Measurements from ENCODE around the gene SIGLEC10.

The SIGLEC10 gene

DNA sequence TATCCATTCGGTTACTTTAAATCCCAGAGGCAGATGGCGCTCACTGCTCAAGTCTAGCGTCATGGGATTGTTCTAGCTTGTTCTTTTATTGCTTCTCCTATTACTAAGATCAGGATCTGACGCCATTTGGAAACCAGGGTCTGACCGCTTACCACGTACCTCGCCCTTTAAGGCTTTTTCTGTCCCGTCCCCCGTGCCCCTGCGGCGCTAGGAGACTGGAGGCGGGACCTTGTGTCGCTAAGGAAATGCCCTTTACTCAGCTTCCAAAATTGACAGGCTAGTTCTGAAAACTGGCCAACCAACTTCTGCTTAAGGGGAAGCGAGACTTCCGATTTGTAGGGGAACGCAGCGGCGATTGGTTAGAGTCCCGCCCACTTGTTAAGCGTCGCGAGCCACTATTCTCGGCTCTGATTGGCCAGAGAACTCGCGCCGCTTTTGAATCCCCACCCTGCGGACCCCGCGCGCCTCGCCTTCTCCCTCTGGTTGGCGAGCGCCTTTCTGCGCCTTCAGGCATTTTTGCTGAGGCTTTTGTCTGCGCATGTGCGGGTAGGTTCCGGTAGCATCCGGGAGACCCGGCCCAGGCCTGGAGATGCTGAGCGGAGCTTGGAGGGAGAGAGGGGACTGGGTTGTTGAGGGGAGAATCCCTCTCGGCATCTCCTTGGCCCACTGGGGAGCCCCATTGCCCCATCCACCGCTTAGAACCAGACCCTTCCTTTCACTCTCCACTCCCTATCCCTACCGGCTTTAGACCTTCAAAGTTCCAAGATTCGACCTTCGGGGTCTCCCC, 23.2 kb downstream of the SIGLEC10 start:
- DNase-seq: peak; percentile 69 to 99 (median 80)

DNA sequence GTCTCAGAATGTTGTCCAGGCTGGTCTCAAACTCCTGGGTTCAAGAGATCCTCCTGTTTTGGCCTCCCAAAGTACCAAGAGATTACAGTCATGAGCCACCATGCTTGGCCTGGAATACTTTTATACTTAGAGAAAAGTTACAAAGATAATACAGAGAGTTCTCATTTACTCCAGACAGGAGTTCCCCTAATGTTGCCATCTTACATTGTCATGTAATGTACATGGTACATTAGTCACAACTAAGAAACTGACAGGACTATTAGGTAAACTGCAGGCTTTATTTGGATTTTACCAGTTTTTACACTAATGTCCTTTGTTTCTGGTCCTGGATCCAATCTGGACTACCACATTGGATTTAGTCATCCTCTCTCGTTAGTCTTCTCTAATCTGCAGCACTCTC, 24.7 kb downstream of the SIGLEC10 start:
- no peak for DNase-seq

DNA sequence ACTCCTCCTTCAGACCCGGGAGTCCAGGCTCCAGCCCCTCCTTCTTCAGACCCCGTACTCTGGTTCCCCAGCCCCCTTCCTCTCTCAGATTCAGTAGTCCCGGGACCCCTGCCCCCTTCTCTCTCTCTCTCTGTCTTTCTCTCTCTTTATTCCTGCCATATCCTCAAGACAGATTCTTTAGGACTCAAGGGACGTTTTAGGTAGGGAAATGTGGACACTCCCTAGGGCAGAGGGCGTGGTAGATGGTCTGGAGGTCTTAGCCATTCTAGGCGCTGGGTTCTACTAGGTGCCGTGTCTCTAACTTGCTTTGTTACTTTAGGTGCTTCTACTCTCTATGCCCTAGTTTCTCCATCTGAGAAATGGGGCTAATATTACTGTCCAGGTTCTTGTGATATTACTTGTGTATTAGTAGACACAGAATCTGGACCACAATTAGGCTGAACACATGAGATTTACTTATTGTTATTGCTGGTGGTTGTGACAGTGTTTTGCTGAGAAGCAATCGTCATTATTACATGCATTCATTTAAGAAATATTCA, 26.3 kb downstream of the SIGLEC10 start:
- no peak for DNase-seq

DNA sequence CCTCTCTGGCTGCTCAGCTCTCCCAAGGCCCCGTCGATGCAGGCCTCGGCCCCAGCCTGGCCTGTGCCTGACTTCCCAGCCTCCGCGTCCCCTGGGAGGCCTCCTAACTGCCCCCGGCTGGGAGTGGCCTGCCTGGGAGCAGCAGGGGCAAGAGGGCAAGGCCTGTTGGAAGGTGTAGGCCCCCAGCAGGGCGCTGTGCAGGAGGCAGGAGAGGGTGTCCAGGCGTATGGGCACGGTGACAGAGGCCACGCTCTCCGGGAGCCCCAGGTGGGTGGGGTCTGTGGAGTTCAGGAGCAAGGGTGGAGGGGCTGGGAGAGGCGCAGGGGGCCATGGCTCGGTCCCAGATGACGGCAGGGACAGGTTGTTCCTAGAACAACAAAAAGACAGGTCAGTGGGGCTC, 28.3 kb downstream of the SIGLEC10 start:
- DNase-seq: no peak

DNA sequence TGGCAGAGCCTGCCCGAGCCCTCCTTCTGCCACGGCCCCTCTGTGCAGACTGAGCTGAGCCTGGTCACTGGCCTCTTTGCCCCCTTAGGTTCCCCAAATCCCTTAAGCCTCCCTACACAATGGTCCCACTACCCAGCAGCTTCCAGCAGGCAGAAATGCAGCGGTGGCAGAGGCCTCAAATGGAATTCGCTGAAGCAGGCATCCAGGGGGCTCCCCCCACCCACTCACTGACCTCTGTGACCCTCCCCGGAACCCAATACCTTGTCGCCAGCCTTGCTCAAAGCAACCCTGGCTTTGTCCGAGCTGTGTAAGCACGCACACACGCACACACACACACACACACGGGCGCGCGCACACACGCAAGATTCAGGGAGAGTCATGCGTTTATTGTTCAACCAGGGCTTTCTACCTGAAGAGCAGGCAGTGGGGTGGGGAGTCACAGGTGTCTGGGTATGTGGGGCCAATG, 29.5 kb downstream of the SIGLEC10 start, which contains the start of gene LIM2:
Gene LIM2, minus strand, starts transcription at position 51 of the 466 bp plus-strand sequence. CDS start 531 bp downstream, outside the sequence.
- DNase-seq: no peak

DNA sequence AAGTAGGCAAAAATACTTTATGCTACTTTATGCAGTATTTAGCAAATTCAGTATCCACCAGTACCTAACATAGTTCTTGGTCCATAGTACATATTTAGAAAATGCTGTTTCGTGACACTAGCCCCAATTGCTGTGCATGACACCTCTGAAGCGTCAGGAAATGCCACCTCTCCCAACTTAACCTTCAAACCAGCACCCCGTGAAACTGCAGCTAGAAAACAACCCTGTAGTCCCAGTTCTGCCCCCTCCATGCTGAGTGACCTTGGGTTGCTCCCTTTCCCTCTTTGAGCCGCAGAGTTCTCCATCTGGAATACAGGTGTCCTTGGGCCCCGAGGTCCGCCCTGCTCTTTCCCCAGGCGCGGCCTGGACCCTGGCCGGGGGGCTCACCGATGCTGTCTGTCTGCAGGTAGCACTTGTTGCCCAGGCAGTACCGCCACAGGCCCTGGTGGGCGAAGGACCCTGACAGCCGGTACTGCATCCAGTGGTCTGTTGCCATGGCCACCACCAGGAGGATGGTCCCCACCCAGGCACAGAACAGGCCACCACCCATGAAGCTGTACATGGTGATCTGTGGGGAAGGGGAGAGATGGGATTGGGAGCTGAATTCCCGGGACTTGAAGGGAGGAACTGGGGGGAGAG, 30.4 kb downstream of the SIGLEC10 start:
- no peak for DNase-seq

DNA sequence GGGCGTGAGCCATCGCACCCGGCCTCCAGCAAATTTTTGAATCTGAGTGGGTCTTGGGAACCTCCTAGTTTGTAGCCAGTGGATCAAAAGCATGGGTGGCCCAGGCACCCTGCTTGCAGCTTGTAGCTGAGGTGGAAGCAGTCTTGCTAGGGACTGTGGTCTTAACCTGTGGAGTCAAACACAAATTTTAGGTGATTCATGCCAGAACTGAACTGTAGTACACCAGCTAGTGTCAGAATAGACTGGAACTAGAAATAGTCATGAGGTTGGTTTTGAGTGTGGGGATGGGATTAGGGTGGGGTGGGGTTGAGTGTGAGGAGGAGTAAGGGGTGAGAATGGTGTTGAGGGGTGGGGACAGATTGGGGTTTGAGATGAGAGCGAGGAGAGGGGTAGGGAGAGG, 35.4 kb downstream of the SIGLEC10 start:
- DNase-seq: no peak

DNA sequence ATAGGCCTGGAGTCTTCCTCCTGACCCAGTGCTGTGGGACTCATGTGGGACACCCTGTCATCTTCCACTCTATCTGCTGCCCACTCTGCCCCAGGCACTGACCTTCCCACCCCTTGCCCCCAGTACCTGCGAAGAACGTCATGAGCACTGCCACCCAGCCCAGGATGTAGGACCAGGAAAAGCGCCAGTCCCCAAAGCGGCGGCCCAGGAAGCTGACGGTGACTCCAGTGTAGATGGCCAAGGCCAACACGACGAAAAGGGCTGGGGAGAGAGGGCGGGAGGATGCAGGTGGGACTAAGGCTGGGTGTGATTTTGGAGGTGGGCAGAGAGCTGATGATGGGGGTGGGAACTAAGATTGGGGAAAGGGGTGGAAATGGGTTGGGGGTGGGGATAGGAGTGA, 37.1 kb downstream of the SIGLEC10 start:
- DNase-seq: no peak

DNA sequence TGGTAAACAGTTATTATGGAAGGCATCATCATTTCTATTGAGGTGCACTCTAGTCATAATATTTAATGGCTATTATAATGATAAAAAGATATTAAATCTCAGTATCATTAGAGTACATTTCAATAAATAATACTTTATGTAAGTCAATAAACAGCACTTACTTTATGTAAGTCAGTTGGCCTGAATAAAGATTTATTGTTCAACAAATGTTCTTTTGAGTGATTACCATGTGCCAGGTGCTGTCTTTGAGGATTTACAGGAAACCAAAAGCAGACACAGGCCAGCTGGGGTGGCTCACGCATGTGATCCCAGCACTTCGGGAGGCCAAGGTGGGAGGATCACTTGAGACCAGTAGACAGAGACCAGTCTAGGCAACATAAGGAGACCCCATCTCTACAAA, 40.0 kb downstream of the SIGLEC10 start:
- no peak for DNase-seq

DNA sequence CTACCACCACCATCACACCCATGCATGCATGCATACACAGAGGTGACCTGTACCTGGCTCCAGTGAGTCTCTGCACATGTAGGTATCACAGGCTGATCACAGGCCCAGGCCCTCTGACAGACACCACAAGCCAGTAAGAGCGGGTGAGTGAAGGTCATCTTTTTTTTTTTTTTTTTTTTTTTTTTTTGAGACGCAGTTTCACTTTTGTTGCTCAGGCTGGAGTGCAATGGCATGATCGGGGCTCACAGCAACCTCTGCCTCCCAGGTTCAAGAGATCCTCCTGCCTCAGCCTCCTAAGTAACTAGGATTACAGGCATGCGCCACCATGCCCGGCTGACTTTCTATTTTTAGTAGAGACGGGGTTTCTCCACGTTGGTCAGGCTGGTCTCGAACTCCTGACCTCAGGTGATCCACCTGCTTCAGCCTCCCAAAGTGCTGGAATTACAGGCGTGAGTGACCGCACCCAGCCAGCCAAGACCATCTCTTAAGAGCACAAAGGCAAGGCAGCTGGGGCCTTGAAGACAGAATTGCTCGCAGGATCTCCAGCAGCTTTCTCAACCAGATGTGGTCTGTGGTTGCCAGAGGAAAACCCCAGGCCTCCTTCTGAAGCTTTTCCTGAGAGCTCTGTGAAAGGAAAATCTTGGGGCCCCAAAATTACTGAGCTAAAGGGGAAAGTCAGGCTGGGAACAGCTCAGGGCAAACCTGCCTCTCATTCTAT, 41.8 kb downstream of the SIGLEC10 start:
- peak in 1 of 5 donors; percentile 21 for DNase-seq

DNA sequence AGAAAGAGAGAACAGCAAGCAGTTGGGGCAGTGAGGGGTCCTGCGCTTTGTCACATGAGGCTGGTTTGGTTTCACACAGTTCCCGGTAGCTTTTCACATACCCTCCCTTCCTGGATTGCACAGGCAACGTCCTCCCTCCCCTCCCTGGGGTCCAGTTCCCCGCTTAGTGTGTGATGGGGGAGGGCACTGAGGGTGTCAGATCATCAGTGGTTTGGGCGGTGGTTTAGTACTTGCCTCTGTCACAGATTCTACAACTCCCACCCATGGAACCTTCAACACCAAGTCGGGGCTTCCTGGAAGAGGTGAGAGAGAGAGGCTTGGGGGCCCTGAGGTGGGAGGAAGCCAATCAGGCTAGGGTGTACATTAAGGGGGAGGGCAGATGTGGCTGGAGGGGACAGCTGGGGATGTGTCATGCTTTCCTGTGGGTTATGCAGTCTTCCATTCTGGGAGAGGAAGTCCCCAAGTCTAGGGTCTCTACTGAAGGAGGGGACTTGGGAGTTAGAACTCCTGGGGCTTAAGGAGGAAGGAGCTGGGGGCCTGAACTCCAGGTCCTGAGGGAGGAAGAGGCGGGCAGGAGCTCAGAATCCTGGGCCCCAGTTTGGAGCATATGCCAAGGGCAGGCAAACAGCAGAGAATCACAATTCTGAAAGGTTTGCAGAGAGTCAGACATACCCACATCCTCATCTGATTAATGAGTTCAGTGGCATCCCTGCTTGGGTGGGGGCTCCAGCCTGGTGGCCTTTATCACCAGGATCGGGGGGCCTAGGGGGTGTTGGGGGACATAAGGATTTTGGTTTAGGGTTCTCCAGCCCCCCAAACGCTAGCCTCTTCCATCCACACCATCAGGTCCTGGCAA, 44.6 kb downstream of the SIGLEC10 start, which contains the start of gene NKG7:
Gene NKG7, minus strand, starts transcription at position 6 of the 856 bp plus-strand sequence. CDS start 119 bp downstream, outside the sequence.
- peak in 3 of 5 donors; percentile 15 to 80 (median 31) for DNase-seq

DNA sequence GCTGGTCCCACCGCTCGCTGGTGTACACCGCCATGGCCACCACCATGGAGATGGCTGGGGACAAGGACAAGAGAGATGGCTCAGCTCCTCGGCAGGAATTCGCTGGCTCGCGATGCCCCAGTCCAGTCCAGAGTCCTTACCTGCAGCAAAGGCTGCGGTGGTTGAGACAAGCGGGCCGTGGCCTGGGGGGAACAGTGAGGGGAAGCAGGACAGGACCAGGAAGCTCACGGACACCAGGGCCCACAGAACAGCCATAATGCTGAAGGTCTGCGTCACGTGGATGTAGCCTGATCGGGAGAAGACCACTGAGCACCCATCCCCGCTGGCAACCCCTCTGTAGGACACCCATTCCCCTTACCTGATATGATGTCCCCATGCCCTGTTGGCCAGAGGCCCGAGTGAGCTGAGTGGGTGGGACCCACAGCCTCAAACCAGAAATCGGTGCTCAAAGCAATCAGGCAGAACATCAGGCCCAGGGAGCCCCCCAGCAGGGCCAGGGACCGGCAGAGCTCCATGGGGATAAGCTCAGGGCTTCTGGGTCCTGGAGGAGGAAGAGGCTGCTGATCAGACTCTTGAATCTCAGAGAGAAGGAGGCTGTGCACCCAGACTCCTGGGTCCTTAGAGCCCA, 45.3 kb downstream of the SIGLEC10 start:
- no peak for DNase-seq

DNA sequence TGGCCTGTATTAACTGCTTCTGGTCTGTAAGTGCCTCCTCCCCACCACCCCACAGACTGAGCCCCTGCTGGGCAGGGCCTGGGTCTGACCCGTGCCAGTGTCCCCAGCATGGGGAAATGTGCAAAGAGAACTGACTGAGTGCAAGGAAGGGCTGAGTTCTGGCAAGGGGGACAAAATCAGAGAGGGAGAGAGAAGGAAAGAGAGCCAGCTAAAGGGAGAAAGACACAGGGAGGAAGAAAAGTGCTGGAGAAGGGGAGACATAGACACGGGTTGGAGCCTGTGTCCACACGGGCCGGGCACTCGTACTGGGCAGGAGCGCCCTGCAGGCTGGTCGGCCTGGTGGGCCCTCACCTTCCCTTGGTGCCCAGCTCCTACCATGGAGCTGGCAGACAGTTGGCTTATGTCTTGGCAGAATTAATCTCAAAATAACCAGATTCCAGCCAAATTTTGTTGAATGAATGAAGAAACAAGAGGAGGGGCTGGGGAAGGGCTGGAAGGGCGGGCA, 46.2 kb downstream of the SIGLEC10 start:
- DNase-seq: no peak

DNA sequence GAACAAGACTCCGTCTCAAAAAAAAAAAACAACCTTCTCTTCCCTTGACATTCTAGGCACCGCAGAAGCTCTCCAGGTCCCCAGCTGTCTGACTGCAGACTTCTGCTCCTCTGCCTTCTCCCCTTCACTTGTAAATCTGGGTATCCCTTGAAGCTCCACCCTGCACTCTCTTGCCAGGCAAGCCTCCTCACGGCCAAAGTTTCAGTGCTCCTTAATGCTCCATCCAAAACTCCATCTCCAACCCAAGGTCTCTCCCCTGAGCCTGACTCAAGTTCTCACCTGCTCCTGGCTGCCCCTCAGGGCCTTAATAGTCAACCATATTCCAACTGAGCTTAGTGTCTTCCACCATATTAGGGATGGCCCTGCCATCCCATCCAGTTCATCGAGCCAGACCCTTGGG, 47.2 kb downstream of the SIGLEC10 start:
- DNase-seq: no peak

DNA sequence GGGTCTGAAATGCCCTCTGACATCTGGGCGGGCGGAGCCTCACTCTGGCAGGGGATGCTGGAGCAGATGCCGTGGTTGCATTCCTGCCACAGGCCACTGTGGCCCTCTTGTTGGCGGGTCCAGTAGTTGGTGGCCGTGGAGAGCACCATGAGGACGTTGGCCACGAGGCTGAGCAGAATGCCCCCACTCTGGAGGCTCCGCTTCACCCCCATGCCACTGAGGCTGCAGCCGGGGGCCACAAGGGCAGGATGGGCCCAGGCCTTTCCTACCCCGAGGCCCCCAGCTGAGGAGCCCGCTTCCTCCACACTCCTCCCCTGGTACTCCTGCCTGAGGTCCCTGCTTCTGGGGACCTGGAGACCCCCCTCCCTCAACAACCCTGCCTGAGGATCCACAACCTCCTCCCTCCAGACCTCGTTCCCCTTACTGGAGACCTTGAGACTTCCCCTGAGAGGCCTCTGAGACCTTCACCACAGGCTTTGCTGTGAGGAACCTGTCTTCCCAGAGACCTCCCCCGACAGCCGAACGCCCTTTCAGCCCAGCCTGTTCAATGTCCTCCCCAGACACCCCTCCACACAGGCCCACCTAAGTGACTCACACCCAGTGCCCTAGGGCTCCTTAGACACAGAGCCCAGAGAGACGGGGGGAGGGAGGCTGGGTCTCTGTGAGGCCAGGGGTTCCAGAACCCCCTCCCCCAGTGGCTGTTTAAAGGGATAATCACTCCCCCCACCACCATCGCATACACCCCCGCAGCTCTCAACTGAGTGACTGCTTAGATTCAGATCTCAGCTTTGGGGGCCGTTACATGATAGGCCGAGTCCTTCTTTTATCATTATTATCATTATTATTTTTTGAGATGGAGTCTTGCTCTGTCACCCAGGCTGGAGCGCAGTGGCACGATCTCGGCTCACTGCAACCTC, 48.8 kb downstream of the SIGLEC10 start, which contains the start of gene CLDND2:
Gene CLDND2, minus strand, starts transcription at position 638 of the 917 bp plus-strand sequence. Its CDS starts 426 bp downstream, at position 212.
- DNase-seq: no peak

DNA sequence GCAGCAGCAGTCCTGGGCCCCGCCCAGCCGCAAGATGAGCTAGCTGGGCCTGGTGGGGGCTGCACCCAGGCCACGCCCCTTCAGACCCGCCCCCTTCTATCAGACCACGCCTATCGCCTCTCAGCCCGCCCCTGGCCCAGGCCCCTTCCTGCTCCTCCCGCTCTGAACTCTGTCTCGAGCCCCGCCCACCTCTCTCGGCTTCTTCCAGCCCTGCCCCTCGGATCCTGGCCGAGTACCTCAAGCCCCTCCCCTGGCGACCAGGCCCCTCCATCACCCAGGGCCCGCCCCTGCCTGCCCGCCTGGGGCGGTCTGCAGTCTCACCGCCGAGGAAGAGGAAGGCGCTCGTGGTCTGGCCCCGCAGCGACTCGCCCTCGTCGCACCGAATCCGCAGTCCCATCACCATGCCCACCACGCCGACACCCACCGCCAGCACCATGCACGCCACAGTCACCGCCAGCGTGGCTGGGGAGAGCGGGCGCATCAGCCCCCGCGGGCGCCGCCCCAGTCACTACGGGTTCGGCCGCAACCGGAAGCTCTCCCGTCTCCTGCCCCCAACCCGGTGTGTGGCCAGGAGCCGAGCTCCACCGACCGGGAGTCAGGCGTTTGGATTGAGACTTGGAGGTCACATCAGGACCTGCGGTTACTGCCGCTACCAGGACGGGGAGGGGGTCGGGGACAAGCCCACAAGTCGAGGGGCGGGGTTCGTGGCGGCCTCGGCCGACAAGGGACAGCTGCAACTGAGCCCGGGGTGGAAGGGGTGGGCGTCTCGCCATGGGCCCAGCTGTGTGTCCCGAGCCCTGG, 49.7 kb downstream of the SIGLEC10 start:
- peak; percentile 88 to 98 (median 92) for DNase-seq

DNA sequence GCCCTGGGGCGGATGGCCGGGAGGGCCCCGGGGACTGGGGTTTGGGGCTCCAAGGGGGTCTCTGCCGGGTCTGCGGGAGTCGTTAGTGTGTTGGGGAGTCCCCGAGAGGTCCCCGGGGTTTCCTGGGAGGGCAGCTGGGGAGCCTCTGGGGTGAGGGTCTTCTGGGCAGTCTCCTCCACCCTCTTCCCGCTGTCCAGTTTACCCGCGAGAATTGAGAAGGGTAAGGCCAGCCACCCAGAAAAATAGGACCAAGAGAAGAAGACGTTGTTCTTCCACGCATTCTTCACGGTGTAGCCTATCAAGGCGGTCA, 50.2 kb downstream of the SIGLEC10 start:
- no peak for DNase-seq

DNA sequence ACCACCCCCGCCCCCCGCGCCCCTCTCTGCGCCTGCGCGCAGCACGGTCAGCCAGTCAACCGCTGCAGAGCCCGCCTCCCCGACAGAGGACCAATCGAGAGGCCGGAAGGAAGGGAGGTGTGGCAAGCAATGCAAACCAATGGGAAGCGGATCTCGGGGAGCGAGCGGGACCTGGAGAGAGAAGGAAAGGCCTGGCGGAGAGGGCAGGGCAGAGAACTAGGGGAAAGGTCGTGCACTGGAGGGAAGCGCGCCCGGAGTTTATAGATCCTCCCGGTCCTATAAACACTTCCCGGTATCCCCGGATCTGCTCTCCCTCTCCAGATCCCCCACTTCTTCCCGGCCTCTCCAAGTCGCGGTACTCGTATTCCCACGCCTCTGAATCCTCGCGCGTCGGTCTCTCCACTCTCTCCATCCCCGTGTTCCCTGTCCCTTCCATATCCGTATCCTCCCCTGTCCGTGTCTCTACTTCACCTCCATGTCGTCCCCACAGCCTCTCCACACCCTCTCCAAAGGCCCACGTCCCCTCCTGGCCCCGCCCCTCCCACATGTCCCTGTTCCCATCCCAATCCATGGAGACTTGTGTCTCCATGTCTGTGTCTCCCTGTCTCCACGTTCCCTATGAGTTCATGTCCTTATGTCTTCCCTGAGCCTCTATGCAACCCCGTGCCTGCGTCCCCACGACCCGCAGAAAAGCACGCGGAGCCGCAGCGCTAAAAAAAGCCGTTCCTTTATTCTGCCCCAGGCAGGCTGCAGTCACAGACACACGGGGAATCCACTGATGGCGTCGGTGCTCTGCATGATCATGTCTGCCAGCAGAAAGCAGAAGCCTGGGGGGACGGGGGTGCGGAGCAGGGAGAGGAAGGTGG, 50.8 kb downstream of the SIGLEC10 start:
- peak; percentile 85 to 96 (median 88) for DNase-seq

Data from T-helper 1 cell (primary cell).